Ishikawa (cell line): Measurements from ENCODE around the gene SERP2.

Experiments used
- CREB1 ChIP-seq: IDR thresholded peaks from 2 replicates; pipeline ENCODE4 v1.6.1; 2012; ENCODE audit warnings: low read depth
- FOXM1 ChIP-seq: IDR thresholded peaks from 2 replicates; pipeline ENCODE4 v1.6.1; 2012; ENCODE audit warnings: low read depth, borderline replicate concordance
- NFIC ChIP-seq: IDR thresholded peaks from 2 replicates; pipeline ENCODE4 v1.6.1; 2012
- RAD21 ChIP-seq: IDR thresholded peaks from 2 replicates; pipeline ENCODE4 v1.6.1; 2012; ENCODE audit warnings: low read depth
- TCF12 ChIP-seq: IDR thresholded peaks from 2 replicates; pipeline ENCODE4 v1.6.1; 2012; ENCODE audit warnings: low read depth
- YY1 ChIP-seq: IDR thresholded peaks from 2 replicates; pipeline ENCODE4 v1.6.1; 2012; ENCODE audit warnings: low read depth
- TF ChIP-seq, protein P1 (sequence below): IDR thresholded peaks from 2 replicates; pipeline ENCODE4 v1.6.1; 2012
- TF ChIP-seq, protein P2 (sequence below): IDR thresholded peaks from 2 replicates; pipeline ENCODE4 v1.6.1; 2012

DNA sequence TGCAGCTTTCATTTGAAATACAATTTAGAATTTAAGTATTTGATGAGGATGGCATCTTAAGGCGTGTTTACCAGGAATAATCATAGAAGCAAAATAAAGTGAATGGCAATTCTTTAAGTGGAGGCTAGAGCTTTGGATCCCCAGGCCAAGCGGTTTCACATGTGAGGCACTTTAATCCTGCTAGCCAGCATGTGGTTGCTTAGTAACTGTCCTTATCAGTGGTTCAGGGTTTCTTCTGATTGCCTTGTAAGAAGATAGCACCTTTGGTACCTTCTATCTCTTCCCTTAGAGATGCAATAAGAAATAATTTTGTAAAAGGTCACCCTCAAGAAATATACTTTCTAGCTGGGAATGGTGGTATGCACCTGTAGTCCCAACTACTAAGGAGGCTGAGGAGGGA lies 38.9 kb upstream of the SERP2 start:
- no peak for TF ChIP-seq TCF12
- TF ChIP-seq YY1 = no peak
- TF ChIP-seq, protein P1, sequence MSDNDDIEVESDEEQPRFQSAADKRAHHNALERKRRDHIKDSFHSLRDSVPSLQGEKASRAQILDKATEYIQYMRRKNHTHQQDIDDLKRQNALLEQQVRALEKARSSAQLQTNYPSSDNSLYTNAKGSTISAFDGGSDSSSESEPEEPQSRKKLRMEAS = no peak
- TF ChIP-seq FOXM1 = no peak
- TF ChIP-seq, protein P2, sequence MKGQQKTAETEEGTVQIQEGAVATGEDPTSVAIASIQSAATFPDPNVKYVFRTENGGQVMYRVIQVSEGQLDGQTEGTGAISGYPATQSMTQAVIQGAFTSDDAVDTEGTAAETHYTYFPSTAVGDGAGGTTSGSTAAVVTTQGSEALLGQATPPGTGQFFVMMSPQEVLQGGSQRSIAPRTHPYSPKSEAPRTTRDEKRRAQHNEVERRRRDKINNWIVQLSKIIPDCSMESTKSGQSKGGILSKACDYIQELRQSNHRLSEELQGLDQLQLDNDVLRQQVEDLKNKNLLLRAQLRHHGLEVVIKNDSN = no peak
- TF ChIP-seq NFIC = no peak
- TF ChIP-seq CREB1 = no peak
- no peak for TF ChIP-seq RAD21
